ENCODE measurements around the gene SLC35F3.
"Not testable (repeated sequence)": the region's sequence is repeated elsewhere in the genome, so short reads cannot be mapped to it uniquely, and the experiment has no call there.

The SLC35F3 gene

DNA sequence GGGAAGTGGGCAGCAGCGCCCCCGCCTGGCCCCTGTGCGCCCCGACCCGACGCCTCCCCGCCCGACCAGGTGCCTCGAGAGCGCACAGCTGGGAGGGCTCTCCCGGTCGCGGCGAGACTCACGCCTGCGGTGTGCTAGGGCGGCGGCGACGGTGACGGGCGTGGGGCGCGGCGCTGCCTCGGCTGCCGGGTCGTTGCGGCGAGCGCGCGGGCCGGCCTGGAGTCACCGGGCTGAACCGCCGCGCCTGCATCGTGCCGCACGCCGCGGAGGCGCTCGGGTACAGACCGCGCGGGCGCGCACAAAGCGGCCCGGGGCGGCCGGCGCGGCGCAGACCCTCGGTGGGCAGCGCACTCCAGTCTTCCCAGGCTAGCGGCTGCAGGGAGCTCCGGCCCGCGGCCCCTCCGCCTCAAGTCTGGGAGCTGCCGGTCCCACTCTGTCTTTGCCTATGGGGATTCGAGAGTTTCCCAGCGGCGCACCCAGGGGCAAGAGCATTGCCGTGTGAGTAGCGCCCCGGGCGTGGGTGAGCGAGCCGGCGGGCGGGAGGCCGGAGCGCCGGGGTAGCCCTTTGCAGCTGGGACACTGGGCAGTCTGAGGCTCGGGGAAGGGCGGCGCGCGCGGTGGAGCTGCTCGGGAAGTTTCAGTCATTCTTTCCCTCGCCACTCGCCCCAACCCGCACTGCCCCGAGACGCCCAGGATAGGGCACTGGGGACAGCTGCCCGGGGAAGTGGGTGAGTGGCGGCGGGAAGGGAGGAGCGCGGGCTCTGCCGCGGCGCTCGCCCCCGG is at the start of gene SLC35F3:
Gene SLC35F3 (plus strand): TSS at position 44 of the 783 bp plus-strand sequence.
- DNase-seq = no peak

DNA sequence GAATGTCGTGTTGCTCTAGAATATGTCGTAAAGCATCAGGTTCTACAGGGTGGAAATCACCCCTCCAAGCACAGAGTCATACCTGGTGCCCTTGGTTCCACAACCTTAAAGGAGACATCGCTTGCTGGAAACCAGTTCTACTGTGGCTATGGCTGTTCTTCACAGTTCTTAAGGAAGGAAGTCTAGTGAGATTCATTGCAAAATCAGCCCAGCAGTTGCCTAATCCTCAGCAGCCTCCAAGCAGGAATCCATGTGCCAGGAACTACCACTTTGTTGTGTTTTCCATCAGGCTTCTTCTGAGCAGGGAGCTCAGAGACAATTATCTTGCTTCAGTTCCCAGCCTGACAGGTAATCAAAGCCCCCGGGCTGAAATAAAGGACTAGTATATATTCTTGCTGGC is 45.0 kb upstream of the SLC35F3 start:
- DNase-seq = no peak

DNA sequence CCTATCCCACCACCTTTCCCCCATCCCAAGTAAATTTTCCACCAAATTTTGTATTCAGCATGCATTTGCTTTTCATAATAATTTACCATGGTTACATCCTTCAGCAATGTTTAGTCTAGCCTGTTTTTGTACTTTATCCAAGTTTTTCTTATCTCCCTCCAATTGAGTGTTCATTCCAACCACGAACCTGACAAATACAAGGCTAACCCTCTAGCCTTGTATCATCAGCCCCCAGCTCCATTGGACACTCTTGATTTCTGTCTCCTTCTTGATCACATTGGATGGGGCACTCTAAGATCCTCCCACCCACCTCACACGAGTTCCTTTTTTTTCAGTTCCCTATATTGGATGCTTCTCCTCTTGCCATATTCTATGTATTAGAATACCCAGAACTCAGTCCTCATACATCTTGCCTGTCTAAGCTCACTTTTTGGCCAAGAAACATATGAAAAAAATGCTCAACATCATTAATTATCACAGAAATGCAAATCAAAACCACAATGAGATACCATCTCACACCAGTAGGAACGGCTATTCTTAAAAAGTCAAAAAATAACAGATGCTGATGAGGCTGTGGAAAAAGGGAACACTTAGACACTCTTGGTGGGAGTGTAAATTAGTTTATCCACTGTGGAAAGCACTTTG is 40.5 kb upstream of the SLC35F3 start:
- DNase-seq = no peak

DNA sequence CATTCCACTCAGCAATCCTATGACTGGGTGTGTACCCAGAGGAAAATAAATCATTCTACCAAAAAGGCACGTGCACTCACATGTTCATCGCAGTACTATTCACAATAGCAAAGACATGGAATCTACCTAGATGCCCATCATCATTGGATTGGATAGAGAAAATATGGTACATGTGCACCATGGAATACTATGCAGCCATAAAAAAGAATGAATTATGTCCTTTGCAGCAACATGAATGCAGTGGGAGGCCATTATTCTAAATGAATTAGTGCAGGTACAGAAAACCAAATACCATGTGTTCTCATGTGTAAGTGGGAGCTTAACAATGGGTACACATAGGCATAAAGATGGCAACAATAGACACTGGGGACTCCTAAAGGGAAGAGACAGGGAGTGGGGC is 39.9 kb upstream of the SLC35F3 start:
- DNase-seq = no peak

DNA sequence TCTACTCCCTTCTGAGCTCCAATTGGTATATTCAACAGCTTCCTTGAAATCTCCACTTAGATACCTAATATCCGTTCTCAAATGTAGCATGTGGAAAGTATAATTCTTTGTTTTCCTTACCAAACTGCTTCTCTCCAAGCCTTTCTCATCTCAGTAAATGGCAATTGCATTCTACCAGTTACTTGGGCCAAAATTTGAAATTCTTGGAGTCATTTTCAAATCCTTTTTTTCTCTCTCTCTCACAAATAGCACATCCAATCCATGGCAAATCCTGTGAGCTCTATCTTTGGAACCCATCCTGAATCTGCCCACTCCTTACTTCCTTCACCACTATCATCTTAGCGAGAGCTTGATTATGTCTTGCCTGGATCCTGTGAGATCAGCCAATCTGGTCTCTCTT is 39.3 kb upstream of the SLC35F3 start:
- no peak for DNase-seq

DNA sequence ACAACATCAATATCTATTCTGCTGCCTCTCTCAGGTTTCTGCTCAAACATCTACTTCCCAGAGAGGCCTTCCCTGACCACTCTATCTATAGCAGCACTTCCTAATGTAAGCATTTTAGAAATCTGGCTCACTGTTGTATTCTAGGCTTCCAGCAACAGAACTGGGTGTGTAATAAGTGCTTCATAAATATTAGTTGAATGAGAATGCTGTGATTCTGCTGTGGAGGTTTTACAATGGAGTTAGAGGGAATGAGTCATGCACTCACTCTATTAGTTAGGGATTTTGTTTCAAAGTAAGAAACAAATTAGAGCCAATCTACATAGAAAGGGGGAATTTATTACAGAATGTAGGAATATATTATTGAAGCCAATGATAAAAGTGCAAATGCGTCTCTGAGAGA is 38.6 kb upstream of the SLC35F3 start:
- no peak for DNase-seq

DNA sequence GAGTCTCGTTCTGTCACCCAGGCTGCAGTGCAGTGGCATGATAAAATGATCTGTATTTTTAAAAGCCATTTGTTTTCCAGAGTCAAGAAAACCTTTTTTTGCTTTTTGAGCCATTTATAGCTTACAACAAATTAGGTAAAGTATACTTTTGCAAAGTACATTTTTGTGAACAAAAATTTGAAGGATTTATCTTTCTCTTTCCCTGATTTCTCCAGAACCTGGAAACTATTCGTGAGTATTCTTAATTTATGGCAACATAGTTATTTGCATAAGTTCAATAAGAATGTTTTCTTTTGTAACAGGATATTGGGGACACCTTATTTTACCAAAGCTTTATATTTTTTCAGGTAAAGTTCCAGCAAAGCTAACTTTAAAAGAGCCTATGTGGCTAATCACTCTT is 37.4 kb upstream of the SLC35F3 start:
- DNase-seq = no peak

DNA sequence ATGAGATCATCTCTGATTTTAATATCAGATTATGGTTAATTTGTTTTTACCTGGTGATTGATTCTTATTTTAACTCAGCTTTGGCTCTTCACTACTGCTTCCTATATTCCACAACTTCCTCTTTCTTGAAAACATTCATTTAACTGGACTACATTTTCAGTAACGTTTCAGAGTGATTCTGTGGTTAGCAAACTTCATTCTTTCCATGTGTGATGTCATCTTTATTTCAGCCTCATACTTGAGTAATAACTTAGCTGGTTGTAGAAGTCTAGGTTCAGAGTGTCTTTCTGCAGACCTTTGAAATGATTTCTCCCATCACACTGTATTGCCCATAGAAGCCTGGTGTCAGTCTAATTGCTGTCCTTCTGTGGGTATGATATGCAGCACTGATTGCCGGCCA is 36.0 kb upstream of the SLC35F3 start:
- DNase-seq = no peak

DNA sequence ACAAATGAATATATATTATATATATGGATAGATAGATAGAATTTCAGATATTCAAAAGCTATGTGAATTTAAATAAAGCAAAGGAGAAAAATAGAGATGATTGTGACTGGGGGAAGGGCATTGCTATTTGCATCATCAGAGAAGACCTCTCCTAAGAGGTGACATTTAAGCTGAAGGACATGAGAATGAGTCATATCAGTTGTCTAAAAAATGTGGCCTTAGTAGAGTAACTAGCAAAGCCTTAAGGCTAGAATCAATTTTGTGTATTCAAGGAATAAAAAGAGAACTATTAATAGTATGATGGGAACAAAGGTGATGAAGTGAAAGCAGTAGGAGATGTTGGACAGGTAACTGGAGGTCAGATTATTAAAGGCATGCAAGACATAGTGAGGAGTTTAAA is 34.8 kb upstream of the SLC35F3 start:
- no peak for DNase-seq

DNA sequence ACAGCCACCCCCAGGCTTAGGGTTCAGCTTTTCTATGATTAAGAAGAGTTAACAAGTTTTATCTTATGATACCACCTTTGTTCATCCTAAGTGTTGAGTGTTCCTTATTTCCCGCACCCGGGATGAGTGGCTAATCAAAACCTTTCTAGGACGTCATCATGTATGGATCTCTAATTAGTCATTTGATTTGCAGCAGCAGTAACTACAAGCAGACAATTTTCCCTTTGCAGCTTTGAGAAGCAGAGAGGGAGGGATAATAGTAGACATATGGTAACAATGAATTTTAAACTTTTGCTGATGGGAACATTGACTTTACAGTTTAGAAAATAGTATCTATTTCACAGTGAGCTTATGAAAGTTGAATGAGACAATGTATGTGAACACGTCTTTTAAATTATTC is 30.8 kb upstream of the SLC35F3 start:
- no peak for DNase-seq

DNA sequence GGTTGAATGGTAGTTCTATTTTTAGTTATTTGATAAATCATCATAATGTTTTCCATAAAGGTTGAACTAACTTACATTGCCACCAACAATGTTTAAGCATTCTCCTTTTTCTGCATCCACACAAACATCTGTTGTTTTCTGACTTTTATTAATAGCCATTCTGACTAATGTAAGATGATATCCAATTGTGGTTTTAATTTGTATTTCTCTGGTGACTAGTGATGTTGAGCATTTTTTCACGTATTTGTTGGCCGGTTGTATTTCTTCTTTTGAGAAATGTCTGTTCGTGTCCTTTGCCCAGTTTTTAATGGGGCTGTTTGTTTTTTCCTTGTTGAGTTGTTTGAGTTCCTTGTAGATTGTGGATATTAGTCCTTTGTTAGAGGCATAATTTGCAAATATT is 24.6 kb upstream of the SLC35F3 start:
- no peak for DNase-seq

DNA sequence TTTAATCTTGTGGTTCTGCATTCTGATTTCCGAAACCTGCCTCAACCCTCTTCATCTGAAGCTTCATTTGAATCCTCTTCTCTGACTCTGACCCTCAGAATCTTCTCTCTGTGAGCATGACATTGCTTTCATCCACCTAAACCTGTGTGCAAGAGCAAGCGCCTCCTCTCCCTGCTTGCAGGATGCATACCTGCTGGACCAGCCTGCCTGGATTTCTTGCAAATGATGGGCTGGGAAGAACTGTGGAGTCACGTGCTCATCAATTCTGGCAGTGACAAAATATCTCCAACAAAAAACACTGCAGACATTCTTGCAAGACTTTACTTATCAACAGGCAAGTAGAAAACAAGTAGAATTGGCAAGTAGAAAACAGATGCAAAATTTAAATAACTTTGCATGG is 20.8 kb upstream of the SLC35F3 start:
- no peak for DNase-seq

DNA sequence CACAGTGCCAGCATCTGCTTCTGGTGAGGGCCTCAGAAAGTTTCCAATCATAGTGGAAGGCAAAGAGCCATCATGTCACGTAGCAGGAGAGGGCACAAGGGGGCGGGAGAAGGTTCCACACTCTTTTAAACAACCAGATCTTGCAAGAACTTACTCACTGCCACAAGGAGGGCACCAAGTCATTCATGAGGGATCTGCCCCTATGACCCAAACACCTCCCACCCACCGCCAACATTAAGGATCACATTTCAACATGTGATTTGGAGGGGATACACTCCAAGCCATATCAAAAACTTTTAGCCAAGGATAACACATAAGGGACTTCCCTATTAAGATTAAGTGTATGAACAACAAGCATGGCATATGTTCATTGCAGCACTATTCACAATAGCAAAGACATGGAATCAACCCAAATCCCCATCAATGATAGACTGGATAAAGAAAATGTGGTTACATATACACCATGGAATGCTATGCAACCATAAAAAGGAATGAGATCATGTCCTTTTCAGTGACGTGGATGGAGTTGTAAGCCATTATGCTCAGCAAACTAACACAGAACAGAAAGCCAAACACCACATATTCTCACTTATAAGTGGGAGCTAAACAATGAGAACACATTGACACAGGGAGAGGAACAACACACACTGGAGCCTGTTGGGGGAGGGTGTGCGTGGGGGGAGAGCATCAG is 19.9 kb upstream of the SLC35F3 start:
- no peak for DNase-seq

DNA sequence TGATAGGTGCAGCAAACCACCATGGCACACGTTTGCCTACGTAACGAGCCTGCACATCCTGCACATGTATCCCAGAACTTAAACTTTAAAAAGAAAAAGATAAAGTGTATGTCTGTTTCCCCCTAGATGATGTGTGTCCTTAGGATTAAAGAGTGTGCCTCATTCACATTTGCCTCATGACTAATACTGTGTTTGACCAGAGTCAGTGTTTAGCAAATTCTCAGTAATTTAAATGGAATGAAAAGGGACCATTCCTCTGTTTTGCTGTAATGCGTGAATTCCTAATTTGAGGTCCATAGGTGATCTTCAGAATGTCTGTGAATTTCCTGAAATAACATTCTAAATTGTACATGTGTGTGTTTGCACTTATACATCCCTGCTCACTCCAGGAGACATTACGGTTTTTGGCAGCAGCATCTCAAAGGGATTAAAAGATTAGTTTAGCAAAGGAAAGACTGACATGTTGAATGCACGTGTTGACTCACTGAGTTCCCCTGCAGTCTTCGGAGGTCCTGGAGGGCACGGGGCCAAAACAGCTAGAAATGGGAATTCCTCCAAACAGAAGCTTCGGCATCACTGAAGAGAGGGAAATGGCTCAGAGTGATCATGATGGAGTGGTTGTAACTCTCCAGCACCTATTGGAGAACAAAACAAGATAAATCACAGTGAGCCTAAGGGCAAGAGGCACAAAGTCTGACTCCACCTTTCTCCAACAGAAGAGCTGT is 19.1 kb upstream of the SLC35F3 start:
- DNase-seq = no peak

DNA sequence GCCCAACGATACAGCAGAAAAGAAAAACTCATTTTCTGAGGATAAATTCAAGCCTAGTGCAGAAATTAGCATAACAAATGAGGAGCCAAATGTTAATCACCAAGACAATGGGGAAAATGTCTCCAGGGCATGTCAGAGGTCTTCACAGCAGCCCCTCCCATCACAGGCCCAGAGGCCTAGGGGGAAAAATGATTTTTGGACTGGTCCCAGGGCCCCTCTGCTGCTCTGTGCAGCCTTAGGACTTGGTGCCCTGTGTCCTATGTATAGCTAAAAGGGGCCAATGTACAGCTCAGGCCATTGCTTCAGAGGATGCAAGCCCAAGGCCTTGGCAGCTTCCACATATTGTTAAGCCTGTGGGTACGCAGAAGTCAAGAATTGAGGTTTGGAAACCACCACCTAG is 13.3 kb upstream of the SLC35F3 start:
- not testable (repeated sequence) for DNase-seq

DNA sequence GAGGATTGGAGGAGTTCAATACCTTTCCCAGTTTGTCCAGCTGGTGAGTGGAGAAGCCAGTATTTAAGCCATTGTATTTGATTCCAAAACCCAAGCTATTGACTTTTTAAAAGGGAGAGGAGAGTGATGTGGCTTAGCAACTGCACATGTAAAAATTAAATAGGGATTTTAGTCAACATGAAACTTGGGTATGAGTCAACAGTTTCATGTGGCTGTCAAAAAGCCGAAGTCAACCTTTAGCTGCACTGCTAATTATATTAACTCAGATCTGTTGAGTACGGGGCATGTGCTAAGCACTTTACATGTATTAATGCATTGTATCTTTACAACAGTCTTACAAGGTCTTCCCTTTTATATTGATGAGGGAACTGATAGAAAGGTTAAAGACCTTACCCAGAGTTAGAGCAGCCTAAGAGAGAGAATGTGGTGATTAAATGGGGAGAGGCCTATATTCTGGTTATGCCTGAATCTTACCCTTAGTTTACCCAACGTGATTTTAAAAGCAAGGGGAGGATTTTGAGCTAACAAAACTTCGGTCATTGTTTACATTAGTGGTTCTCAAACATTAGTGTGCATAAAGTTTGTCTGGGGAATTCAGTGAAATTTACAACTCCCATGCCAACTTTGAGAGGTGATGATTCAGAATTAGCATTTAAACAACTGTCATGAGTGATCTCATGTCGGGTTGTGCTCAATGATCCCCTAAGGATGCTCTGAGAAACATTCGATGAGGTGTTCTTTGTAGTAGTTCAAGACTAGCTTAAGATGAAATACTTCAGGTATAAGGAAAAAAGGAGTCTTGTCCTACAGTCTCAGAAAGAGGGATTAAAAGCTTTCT is 6.9 kb upstream of the SLC35F3 start:
- no peak for DNase-seq

DNA sequence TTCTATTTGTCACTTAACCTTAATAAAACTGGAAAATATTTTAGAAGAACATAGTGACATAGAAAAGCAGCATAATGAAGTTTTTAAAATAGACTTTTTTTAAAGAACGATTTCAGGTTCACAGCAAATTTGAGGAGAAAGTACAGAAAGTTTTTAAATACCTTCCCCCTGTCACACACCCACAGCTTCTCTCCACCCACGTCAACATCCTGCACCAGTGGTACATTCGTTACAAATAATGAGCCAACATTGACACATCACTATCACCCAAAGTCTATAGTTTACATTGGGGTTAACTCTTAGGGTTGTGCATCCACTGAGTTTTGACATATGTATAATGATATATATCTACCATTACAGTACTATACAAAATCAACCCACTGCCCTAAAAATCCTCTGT is 3.0 kb upstream of the SLC35F3 start:
- DNase-seq = no peak

DNA sequence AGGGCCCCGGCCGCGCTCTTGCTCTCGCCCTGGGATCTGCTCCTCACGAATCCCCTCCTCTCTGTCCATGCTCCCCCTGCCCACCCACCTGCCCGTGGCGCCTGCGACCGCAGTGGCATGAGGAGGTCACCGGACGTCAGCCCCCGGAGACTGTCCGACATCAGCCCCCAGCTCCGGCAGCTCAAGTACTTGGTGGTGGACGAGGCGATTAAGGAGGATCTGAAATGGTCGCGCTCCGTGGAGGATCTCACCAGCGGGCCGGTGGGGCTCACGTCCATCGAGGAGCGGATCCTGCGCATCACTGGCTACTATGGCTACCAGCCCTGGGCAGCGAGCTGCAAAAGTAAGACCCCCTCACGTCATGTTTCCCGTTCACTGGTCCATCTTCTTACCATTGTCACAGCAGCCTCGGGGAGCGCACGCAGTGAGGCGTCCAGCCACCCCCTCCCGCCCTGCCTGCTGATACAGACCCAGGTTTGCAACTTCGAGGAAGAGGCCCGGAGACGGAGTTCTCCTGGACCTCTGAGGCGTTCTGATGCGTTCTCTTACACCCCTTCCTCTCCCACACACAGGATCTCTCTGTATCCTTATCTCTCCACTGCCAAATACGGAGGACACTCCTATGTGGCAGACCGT is 1.1 kb downstream of the SLC35F3 start:
- no peak for DNase-seq

DNA sequence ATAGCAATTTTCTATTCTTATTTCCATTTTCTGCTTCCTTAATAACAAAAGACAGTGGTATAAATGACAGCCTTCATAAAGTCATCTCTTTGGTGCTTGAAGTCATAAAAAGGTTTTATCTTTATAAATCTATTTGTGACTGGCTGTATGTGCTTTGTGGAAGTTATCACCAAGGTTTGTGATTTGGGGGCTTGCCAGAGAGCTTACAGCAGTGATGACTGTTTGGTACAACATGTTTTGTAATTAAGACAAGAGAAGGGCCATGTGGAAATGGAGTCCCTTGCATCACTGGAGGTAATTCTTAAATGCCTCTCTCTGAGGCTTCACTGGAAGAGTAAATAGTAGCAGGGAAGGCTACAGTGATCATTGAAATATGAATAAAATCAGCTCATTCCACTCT is 2.7 kb downstream of the SLC35F3 start:
- no peak for DNase-seq

DNA sequence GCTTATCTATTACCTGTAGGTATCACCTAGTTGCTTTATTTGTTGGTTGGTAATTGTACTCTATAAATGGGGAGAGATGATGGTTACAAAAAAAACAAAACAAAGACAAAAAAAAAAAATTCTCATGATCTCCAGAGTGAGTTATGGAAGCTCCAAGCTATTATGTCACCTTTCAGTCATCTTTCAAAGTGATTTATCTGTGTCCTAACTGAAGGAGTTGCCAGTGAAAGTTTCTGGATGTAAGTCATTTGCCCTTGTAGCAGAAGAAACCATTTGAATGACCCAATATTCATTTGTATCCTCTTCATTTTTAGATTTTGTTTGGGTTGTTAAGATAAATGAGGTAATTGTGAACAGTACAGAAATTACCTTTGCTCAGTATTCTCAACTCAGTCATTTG is 3.6 kb downstream of the SLC35F3 start:
- no peak for DNase-seq

DNA sequence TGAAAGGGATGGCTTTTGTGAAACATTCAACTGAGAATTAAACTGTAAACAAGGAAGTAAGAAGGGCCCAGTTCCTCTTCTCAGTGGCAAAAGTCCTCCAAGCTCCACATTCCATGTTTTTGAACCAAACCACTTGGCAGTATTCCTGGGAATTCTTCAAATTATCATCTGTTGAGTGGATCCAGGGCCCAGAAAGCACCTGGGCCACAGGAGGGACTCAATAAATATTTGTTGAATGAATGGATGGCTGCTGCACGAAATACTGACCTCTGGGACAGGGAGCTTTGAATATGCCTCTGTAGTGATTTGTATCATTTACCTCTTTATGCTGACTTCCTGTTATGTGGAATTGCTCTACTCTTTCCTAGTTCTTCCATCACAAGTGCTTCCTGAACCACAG is 4.7 kb downstream of the SLC35F3 start:
- DNase-seq = no peak

DNA sequence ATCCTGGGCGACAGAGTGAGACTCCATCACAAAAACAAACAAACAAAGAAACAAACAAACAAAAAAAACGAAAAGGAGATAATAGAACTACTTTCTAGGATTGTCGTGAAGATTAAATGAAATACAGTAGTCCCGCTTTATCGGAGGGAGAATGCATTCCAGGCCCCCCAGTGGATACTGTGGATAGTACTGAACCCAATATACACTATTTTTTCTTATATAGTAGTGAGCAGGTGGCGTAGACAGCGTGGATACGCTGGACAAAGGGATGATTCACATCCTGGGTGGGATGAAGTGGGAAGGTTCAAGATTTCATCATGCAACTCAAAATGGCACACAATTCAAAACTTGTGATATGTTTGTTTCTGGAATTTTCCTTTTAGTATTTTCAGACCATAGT is 8.0 kb downstream of the SLC35F3 start:
- DNase-seq = no peak

All from stimulated activated CD4-positive, alpha-beta T cell treated with anti-CD3 and anti-CD28 coated beads, Interleukin-12 subunit alpha, Interleukin-12 subunit beta, amount 100 ng/mL, for 4 hours (primary cell).